ENCODE measurements around the gene C19orf25. TPM values are rescaled to one million over a fixed set of nuclear protein-coding genes. Genes with fewer than 3 reads are reported as not detected.

C19orf25 gene
- total and polyA plus RNA-seq, 9 of the 15 experiments (the other 6 are each of a cell fraction or from before 2014, with no cell fraction given), result 0.79 to 96.0 (median 36.1) TPM

GRCh38 chr19:1438035-1438932 is 40.7 kb downstream of the C19orf25 start, which contains the start of gene RPS15 (continued):
- TF ChIP-seq E2F5 (CRISPR knock-in tag; IDR thresholded peaks at IDR 0.05) (0 out of 2 replicates have a peak, but pooled peaks have one; percentile 48), ESRRA (IDR thresholded peaks at IDR 0.05; ENCODE audit: borderline replicate concordance, low read depth) (peak; percentile 73; the same call in 1 of the 2 replicates), NFRKB (IDR thresholded peaks at IDR 0.05; ENCODE audit: low read depth) (peak; percentile 78), CEBPB (tag; IDR thresholded peaks at IDR 0.05) (no peak), THAP7 (CRISPR knock-in tag; IDR thresholded peaks at IDR 0.05) (0 out of 2 replicates have a peak, but pooled peaks have one; percentile 22), FOXO4 (CRISPR knock-in tag; IDR thresholded peaks at IDR 0.05) (no peak), PKNOX1 (IDR thresholded peaks at IDR 0.05) (0 out of 2 replicates have a peak, but pooled peaks have one; percentile 23), RREB1 (CRISPR knock-in tag; IDR thresholded peaks at IDR 0.05) (peak; percentile 60; the same call in 1 of the 2 replicates), ARID4B (CRISPR knock-in tag; IDR thresholded peaks at IDR 0.05) (peak; percentile 81), NR1H2 (CRISPR knock-in tag; IDR thresholded peaks at IDR 0.05) (0 out of 2 replicates have a peak, but pooled peaks have one; percentile 57), BRD4 (IDR thresholded peaks at IDR 0.05) (peak; percentile 97)

Measured in K562 (cell line).